ENCODE measurements around the gene ETV5. TPM values are rescaled to one million over a fixed set of nuclear protein-coding genes. Genes with fewer than 3 reads are reported as not detected.

The ETV5 gene
- polyA plus RNA-seq, 1 experiment = 24.1 TPM

DNA sequence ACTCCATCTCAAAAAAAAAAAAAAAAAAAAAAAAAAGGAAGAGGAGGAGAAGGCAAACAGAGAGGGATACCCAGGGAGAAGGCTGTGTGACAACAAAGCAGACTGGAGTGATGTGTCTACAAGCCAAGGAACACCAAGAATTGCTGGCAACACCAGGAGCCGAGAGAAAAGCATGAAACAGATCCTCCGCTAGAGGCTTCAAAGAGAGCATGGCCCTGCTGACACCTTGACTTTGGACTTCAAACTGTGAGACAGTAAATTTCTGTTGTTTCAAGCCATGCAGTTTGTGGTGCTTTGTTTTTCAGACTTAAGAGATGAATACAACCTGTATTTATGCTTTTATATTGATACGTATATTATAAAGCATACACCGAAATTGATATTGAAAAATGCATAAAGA is 96.8 kb downstream of the ETV5 start:
- no peak for TF ChIP-seq CTCF (IDR thresholded peaks at IDR 0.05; ENCODE audit: insufficient read depth, low read depth, low read length)
- H3K4me3 ChIP-seq (ENCODE audit: low read depth, low read length) = no peak overlapping the region
- H3K36me3 ChIP-seq (ENCODE audit: control insufficient read depth, insufficient read depth, low read length) = no peaks in the 10 kb centered on the region
- CTCF ChIA-PET = interaction anchor here (1.6 kb wide), 1 partner anchor 9 kb away, joined by 4 read pairs; no protein-coding TSS in a partner anchor
- DNase-seq (ENCODE audit: low read depth) = no peak
- POLR2A ChIA-PET = no interaction called here
- no peaks in the 10 kb centered on the region for H3K27me3 ChIP-seq (ENCODE audit: control insufficient read depth, insufficient read depth, low read length)

GRCh38 chr3:186004671-186005070 is 104.2 kb downstream of the ETV5 start:
- Histone ChIP-seq H3K36me3 (ENCODE audit: control insufficient read depth, insufficient read depth, low read length) (no peaks in the 10 kb centered on the region), H3K27me3 (ENCODE audit: control insufficient read depth, insufficient read depth, low read length) (peaks cover 2% of the 10 kb centered on the region; the same call in 1 of the 2 replicates), H3K4me3 (ENCODE audit: low read depth, low read length) (no peak overlapping the region)
- no peak for DNase-seq (ENCODE audit: low read depth)
- ChIA-PET POLR2A (no interaction called here), CTCF (interaction anchor here (0.6 kb wide), 1 partner anchor 178 kb away, joined by 3 read pairs; no protein-coding TSS in a partner anchor)
- no peak for TF ChIP-seq CTCF (IDR thresholded peaks at IDR 0.05; ENCODE audit: insufficient read depth, low read depth, low read length)

DNA sequence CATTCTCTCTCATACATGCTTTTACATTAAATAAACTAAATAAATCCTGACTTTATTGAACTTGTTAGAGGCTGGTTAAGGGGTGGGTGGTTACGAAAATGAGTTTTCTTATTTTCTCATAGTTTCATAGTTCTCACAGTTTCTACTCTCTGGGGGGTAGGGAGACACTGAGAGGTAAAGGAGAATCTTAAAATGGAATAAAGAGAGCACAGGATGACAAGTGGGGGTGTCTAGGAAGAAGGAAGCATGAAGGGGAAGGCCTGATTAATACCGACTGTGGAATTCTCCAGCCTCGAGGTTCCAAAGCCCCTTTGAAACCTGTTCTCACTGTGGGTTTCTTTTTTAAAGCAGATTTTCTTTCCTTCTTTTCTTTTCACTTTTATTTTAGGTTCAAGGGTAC is 104.7 kb downstream of the ETV5 start:
- DNase-seq (ENCODE audit: low read depth) = no peak
- CTCF ChIA-PET = no interaction called here
- POLR2A ChIA-PET = no interaction called here
- Histone ChIP-seq H3K4me3 (ENCODE audit: low read depth, low read length) (no peak overlapping the region), H3K27me3 (ENCODE audit: control insufficient read depth, insufficient read depth, low read length) (peaks cover 2% of the 10 kb centered on the region; the same call in 1 of the 2 replicates), H3K36me3 (ENCODE audit: control insufficient read depth, insufficient read depth, low read length) (no peaks in the 10 kb centered on the region)
- TF ChIP-seq CTCF (IDR thresholded peaks at IDR 0.05; ENCODE audit: insufficient read depth, low read depth, low read length) = no peak

- Histone ChIP-seq H3K36me3 (ENCODE audit: control insufficient read depth, insufficient read depth, low read length) (no peaks in the 10 kb centered on the region), H3K27me3 (ENCODE audit: control insufficient read depth, insufficient read depth, low read length) (peaks cover 2% of the 10 kb centered on the region; the same call in 1 of the 2 replicates), H3K4me3 (ENCODE audit: low read depth, low read length) (no peak overlapping the region)
- POLR2A ChIA-PET = no interaction called here
- no peak for DNase-seq (ENCODE audit: low read depth)
- no peak for TF ChIP-seq CTCF (IDR thresholded peaks at IDR 0.05; ENCODE audit: insufficient read depth, low read depth, low read length)
- CTCF ChIA-PET = interaction anchor here (0.6 to 1.8 kb wide), 6 partner anchors 9 to 135 kb away, joined by 3 to 4 read pairs (median 3); no protein-coding TSS in a partner anchor
Measured at GRCh38 chr3:186003610-186004009, 105.3 kb downstream of the ETV5 start.

GRCh38 chr3:186002884-186003472 is 105.9 kb downstream of the ETV5 start:
- H3K4me3 ChIP-seq (ENCODE audit: low read depth, low read length) = no peak overlapping the region
- peak; percentile 29 for TF ChIP-seq CTCF (IDR thresholded peaks at IDR 0.05; ENCODE audit: insufficient read depth, low read depth, low read length)
- no peak for DNase-seq (ENCODE audit: low read depth)
- ChIA-PET CTCF (interaction anchor here (0.6 to 1.8 kb wide), 6 partner anchors 10 to 135 kb away, joined by 3 to 4 read pairs (median 3); no protein-coding TSS in a partner anchor), POLR2A (interaction anchor here (0.7 kb wide), 1 partner anchor 11 kb away, joined by 6 read pairs; no protein-coding TSS in a partner anchor)
- no peaks in the 10 kb centered on the region for H3K36me3 ChIP-seq (ENCODE audit: control insufficient read depth, insufficient read depth, low read length)
- H3K27me3 ChIP-seq (ENCODE audit: control insufficient read depth, insufficient read depth, low read length) = peaks cover 2% of the 10 kb centered on the region; the same call in 1 of the 2 replicates

Measured in BJ (cell line).